GDM1 (cell line): ENCODE data around the gene AKAP10.
A peak's percentile ranks its signal among the peaks of the same experiment; 100 is the strongest.
"Not testable (repeated sequence)": the region's sequence is repeated elsewhere in the genome, so short reads cannot be mapped to it uniquely, and the experiment has no call there.

ENCODE experiments used
- DNase-seq: peaks from one replicate; lab custom pipeline; 2025; lab: John Stamatoyannopoulos, UW

The AKAP10 gene, protein sequence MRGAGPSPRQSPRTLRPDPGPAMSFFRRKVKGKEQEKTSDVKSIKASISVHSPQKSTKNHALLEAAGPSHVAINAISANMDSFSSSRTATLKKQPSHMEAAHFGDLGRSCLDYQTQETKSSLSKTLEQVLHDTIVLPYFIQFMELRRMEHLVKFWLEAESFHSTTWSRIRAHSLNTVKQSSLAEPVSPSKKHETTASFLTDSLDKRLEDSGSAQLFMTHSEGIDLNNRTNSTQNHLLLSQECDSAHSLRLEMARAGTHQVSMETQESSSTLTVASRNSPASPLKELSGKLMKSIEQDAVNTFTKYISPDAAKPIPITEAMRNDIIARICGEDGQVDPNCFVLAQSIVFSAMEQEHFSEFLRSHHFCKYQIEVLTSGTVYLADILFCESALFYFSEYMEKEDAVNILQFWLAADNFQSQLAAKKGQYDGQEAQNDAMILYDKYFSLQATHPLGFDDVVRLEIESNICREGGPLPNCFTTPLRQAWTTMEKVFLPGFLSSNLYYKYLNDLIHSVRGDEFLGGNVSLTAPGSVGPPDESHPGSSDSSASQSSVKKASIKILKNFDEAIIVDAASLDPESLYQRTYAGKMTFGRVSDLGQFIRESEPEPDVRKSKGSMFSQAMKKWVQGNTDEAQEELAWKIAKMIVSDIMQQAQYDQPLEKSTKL

DNA sequence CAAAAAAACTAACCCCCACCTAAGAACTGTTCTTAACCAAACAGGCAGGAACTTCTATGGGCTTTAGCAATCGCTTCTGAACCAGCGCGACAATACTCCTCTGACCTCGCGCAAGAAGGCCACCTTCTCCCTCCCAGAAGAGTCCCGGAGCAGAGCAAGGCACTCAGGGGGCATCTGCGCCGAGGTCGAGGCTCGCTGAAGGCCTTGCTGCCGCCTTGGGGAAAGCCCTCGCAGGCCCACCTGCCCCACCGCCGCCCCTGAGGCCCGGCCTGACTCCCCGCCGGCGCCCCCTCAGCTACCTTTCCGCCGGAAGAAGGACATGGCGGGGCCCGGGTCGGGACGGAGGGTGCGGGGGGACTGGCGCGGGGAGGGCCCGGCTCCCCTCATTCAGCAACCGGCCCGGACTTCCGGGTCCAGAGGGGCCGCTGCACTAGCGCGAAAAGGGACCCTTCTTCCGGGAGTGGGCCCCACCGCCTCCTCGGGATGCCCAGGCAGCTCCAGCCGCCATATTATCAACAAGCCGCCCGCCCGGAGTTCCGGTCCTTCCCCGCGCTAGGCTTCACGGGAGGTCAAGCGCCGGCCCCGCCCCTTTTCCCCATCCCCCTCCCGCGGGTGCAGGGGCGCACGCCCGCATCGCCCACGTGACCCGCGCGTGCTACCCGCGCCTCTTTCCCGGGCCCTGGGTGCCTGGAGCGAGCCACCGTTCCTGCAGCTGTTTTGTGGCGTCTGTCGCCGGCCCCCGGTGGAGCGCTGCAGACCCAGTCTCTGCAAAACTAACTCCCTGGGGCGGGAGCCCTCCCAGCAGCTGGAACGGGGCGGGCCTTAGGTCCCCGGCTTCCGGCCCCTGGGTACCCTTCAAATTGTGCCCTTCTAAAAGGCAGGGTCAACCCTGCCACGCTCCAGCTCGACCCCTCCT is at the start of gene AKAP10:
Gene AKAP10 (minus strand): TSS at position 536 of the 916 bp plus-strand sequence. CDS start 149 bp downstream, at position 387.
- DNase-seq = peak; percentile 88

DNA sequence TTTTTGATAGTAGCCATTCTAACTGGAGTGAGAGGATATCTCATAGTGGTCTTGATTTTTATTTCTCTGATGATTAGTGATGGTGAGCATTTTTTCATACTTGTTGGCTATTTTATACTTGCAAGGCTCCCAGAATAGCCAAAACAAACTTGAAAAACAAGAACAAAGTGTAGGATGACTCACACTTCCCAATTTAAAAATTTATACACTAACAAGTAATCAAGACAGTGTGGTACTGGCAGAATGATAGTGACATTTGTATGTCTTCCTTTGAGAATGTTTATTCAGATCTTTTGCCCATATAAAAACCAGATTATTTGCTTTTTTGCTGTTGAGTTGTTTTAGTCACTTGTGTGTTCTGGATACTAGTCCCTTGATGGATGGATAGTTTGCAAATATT is 49.3 kb upstream of the AKAP10 start:
- no peak for DNase-seq

DNA sequence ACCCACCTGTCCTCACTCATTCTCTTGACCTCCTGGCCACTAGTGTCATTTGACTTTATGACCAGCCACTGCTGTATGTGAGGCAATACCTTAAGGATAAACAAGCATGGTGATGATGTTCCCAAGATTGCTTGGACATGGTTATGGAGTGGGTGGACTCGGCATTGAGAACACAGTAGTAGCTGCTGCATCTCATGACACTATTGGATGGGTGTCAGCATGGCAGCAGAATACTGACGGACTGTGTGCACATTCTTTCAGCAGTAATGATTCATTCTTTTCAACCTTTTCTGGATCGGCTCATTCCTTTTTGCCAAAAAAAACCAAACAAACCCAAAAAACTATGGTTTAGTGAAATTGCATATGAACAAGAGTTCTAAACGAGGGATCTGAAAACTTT is 45.1 kb upstream of the AKAP10 start:
- no peak for DNase-seq

DNA sequence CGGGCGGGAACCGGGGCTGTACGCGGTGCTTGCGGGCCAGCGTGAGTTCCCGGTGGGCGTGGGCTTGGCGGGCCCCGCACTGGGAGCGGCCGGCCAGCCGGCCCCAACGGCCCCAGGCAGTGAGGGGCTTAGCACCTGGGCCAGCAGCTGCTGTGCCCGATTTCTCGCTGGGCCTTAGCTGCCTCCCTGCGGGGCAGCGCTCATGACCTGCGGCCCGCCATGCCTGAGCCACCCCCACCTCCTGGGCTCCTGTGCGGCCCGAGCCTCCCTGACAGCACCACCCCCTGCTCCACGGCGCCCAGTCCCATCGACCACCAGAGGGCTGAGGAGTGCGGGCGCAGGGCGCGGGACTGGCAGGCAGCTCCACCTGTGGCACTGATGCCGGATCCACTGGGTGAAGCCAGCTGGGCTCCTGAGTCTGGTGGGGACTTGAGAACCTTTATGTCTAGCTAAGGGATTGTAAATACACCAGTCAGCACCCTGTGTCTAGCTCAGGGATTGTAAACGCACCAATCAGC is 38.9 kb upstream of the AKAP10 start:
- not testable (repeated sequence) for DNase-seq

DNA sequence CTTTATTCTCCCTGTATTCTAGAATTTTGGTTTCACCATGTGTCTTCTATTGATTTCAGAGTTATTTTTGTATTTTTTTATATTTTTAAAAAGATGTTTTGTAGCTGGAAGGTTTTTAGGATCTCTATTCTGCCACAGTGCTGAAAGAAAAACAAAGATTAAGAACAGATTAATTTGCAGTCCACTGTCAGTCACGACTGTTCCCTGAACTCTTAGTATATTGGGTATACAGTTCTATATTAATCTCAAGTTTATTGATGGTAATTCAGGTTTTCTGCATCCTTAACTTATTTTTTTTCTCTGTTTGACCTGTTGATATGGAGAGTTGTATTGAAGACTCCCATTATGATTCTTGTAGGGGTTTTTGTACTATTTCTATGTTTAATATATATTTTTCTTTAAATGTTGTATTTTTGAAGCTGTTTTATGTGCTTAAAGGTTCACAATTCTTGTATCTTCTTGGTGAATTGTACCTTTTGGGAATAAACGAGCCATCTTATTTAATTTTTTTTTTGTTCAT is 34.4 kb upstream of the AKAP10 start:
- DNase-seq = no peak

DNA sequence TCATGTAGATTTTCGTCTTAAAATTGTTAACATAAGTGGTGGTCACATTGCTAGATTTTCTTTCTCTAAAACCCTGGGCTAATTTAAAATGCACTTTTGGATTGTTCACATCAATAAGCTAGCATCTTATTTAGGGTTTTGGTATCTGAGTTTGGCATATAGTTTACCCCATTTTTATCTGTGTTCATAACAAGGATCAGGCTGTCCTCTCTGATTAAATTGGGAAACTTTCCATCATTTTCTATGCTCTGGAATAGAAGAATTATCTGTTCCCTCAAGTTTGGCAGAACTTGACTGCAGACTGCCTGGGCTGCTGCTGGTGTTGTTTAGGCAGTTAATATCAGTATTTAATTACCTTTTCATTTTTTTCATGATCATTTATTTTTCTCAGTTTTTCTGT is 33.3 kb upstream of the AKAP10 start:
- no peak for DNase-seq

DNA sequence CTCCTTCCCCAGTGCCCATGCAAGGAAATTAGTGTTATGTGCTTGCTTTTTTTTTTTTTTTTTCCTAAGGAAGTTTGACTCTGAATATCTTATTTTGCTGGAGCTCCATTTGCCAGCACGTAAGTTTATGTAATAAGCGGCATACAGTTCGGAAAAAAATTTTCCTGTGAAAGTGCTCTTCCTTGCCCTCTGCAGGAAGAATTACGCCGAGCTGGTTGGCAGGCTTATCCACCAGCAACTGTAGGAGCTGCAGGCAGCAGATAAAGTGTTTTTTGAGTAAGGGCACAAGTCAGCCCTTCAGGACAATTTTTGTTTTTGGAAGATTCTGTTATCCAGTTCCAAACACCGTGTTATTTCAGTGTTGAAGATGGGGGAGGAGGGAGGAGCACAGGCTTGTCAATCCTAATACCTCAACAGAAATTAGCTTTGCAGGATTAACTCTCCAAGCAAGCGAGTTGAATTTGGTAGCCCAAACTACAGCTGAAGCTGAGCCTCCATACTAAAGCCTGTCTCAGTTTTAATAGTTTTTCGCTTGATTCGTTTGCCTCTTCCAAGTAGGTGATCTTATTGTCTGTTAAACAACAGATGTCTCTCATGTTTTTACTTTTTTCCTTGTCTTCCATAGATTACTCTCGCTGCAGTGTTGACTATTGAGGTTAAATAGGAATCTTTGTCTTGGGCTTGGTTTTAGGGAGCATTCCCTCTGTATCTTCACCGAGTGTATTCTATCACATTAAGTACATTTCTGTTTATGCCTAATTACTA is 32.7 kb upstream of the AKAP10 start:
- peak; percentile 21 for DNase-seq

DNA sequence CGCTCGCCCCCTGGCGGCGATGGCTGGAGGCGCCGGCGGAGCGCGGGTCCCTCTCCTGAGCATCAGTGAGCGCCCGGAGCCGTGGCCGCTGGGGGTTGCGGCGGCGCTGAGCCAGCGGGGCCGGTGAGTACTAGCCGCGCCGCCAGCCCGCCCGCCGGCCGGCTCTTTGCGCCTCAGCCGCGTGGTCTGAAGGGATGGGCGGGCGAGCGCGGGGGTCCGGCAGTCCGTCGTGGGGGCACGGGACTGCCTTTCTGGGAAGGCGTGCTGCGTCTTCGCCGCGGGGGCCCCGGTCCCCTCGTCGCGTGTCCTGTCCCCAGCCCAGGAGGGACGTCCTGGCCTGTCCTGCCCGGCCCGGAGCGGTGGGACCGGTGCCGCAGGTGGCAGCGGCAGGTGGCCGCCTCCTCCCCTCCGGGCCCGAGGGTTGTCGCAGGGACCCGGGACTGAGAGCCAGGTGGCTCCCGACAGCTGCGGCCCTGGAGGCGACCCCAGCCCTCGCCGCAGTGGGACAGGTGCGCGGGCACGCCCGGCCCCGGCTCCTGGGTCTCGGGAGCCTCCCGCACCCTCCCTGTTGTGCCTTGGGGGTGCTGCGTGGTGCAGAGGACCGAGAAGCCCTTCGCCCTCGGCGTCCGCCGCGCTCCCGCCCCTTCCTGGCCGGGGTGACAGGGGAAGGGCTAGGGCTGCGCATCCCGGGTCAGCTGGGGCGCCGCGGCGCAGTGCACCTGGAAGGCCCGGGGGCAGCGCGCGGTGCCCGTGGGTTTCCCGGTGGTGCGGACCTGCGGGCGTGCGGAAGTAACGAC is 31.9 kb upstream of the AKAP10 start, which contains the start of gene SPECC1:
Gene SPECC1 (plus strand): TSS at position 58 of the 797 bp plus-strand sequence. CDS start 87,293 bp downstream, outside the sequence.
- peak; percentile 82 for DNase-seq

DNA sequence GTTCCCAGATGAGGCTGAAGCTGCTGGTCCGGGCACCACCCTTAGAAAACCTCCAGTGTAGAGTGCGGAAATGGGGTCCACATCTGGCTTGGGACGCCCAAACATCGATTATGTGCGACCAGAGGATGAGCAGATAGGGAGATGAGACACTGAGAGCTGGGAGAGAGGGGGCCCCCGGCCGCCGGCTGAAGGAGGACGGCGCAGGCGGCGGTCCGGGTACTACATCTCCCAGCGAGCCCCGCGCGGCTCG is 31.3 kb upstream of the AKAP10 start:
- DNase-seq = no peak

DNA sequence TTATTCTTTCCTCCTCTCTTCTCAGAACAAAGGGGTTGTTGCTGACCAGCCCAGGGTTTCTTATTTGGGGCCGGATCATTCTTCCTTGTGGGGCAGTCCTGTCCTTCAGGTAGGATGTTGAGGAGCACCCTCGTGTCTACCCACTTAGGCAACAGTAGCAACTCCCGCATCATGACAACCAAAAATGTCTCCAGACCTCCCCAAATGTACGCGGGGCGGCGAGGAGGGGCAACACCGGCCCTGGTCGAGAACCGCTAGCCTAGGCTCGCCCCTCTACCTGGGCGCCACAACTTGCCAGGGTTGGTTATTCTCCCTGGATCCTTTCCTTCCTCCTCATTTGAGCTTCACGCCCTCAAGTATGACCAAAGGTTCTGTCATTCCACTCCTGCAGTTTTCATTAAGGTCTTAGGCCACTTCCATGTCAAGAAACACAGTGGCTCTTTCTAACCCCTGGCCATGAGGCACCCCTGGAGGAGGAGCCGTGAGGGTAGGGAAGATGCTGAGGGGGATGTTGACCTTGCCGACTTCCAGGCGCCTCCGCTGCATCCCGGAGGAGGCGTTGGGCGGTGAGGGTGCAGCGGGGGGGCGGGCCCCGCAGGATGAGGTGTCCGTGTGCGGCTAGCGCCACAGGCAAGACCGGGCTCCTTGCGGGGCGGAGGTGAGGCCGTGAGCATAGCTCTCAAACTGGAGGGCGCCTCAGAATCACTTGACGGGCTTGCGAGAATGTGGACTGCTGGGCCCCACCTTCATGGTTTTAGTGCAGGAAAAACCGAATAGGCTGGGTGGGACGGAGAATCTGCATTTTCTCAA is 30.8 kb upstream of the AKAP10 start:
- DNase-seq = no peak

DNA sequence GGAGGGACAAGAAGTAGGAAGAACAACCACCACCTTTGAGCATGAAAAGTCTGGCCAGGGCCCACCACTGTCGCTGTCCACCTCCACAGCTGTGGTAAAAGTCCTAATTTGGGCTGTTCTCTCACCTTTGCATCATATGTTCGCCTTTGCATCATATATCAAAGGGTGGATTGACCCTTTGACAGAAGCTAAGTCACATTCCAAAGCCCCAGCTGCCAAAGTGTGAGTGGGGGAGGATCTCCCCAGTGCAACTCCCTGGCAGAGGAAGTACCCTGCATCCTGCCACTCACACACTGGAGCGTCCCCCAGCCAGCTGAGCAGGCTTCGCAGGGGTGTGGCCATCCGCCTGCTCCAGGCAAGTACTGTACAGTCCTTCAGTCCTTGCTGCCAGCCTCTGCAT is 18.9 kb upstream of the AKAP10 start:
- peak; percentile 36 for DNase-seq

DNA sequence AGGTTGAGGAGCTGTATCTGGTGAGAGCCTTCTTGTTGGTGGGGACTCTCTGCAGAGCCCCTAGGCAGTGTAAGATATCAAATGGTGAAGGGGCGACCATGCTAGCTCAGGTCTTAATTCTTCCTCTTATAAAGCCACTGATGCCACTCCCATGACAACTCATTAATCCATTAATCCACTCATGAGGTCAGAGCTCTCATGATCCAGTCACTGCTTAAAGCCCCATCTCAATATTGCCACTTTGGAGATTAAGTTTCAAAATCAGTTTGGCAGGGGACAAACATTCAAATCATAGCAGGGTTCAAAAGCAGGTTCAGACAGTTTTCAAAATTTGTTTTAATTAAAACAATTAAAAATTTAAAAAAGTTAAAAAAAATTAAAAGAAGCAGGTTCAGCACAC is 18.5 kb upstream of the AKAP10 start:
- DNase-seq = no peak

DNA sequence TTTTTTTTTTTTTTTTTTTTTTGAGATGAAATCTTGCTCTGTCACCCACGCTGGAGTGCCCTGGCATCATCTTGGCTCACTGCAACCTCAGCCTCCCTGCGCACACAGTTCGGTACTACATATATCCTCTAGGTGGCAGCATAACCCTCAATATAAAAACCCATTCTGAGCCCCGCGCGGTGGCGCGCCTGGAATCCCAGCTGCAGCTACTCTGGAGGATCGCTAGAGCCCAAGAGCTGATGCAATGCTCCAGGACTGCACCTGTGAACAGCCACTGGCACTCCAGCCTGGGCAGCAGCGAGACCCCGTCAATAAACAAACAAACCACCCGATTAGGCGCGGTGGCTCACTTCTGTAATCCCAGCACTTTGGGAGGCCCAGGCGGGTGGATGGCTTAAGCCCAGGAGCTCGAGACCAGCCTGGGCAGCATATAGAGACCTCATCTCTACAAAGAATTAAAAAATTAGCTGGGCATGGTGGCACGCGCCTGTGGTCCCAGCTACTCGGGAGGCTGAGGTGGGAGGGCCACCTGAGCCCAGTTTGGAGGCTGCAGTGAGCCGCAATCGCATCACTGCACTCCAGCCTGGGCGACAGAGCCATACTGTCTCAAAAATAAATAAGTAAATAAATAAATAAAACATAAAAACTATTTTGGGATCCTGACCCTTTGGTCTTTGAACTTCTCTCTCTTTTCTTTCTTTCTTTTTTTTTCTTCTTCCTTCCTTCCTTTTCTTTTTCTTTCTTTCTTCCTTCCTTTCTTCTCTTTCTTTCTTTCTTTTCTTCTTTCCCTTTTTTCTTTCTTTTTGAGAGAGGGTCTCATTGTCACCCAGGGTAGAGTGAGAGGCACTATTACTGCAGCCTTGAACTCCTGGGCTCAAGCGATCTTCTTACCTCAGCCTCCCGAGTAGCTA is 15.4 kb upstream of the AKAP10 start:
- peak; percentile 71 for DNase-seq

DNA sequence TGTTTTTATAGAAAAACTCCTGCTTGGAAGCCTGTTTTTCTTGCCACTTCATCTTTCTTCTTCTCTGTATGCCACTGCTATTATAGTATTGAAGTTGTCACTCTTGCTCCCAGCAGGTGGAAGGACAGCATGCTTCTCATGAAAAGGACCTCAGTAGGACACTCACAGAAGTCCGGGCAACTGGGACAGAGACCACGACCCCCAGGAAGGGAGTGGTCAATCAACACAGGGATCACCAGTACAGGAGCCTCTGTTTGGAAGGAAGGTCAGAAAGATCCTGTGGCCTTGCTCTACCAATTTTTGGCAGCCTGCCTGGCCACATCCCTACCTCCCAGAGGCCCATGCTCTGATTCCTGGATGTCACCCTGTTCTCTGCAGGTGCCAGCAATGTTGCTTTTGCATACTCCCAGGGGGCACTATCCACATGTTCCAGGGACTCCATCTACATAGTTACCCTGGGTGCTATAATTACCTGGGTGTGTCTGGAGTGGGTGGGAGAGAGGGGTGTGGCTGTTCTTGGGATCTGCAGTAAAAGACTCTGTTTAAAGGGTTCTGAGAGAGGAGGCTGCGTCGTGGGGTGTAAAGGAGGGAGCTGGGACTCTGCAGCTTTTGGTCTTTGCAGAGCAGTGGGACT is 13.7 kb upstream of the AKAP10 start:
- no peak for DNase-seq

DNA sequence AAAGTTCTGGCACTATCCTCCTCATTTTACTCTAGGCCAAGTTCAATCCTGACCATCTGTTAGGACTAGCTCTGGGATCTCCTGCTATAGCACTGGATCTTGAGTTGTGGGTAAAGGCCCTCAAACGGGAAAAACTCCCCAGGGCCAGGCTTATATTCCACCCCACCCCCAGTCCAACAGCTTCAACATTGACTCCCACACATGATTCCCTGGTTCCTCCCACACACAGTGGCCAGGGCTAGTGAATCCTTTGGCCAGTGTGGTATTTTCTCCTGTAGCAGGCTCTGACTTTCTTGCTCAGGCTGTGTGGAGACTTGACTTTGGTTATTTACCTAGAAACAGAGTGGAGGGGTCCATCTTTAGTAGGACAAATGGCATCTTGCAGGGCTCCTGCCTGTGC is 10.3 kb upstream of the AKAP10 start:
- no peak for DNase-seq

DNA sequence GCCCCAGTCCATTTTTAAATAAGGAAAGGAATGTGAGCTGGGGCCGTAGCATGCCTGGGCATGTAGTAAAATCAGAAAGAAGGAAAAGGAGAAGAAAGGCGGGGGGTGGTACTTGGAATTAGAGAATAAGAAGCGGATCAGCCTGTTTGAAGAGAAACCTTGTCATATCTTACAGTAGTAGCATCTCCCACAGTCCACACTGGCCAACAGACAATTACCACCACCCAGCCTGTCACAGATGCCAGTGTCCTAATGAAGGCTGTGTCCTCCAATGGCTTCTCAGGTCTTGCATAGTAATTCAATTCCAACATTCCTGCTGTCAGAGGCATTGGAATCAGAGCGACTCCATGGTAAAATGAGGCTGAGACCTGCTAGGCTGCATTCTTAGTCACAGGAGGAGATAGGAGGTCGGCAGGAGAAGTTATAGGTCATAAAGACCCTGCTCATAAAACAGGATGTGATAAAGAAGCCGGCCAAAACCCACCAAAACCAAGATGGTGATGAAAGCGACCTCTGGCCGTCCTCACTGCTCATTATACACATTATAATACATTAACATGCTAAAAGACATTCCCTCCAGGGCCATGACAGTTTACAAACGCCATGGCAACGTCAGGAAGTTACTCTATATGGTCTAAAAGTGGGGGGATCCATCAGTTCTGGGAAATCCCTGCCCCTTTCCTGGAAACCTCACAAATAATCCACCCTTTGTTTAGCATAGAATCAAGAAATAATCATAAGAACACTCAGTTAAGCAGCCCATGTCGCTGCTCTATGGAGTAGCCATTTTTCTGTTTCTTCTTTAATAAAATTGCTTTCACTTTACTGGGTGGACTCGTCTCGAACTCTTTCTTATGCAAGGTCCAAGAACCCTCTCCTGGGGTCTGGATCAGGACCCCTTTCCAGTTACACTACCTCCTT is 9.6 kb upstream of the AKAP10 start:
- DNase-seq = no peak
